UCSD-AML1 (cell line): ENCODE measurements around the gene FHAD1.

Experiments
- DNase-seq: peaks from one replicate; lab custom pipeline; 2025; ENCODE audit not compliant: unreplicated experiment; lab: John Stamatoyannopoulos, UW

Gene FHAD1

GRCh38 chr1:15344380-15344779, 97.4 kb downstream of the FHAD1 start:
- DNase-seq: no peak

- DNase-seq: peak; percentile 24
Observed at GRCh38 chr1:15344800-15345704, 98.0 kb downstream of the FHAD1 start.

- DNase-seq: peak; percentile 76
Observed at GRCh38 chr1:15345705-15346345, 98.8 kb downstream of the FHAD1 start.

- DNase-seq: no peak
Observed at GRCh38 chr1:15346346-15347030, 99.5 kb downstream of the FHAD1 start.

- peak; percentile 50 for DNase-seq
Observed at GRCh38 chr1:15347182-15347581, 100.2 kb downstream of the FHAD1 start.

DNA sequence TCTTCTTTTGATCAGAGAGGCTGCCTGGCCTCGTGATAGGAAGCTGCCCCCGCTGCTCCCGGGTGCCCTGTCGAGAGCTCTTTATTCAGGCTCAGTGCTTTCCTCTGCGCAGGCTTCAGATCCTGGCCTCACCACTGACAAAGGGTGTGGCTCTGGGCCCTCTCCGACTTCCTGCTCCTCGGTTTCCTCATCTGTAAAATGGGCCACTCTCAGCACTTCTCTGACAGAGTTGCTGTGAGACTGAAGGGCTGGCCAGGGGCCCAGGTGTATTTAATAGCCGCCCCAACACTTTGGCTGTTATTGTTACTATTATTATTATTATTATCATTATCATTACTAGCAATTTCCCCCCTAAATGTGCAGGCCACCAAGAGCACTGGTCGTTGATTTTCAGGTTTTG, 101.6 kb downstream of the FHAD1 start:
- DNase-seq: no peak

- no peak for DNase-seq
Observed at GRCh38 chr1:15349133-15349532, 102.1 kb downstream of the FHAD1 start.

DNA sequence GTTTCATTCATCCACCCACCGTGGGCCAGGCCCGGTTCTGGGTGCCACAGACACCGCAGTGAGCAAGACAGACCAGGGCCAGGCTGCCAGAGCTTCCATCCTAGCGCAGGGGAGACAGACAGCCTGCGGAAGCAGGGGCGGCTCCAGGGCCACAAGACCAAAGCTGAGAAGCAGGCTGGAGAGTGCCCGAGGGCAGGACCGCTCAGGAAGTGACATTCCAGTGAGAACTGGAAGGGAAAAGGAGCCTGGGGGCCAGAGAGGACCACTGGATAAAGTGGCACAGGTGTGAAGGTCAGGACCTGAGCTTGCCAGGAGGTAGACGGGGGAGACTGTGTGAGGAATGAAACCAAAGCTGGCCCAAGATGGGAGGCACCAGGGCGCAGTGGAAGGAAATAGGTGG, 103.1 kb downstream of the FHAD1 start:
- no peak for DNase-seq

- DNase-seq: no peak
Observed at GRCh38 chr1:15350551-15351200, 103.7 kb downstream of the FHAD1 start.

DNA sequence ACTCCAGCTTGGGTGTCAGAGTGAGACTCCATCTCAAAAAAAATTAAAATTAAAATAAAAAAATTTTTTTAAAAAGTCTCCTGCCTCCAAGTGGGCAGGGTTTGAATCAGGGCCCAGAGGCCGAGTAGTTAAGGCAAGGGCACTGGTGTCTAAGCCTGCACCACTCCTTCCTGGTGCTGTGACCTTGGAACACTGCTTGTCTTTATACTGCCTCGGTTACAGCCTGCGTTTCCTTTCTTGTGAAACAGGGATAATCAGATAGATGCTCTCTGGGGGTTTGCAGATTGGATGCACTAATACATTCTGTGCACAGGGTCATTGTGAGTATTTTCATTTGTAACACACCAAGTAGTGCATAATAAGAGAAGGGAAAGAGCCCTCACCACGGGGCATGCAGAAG, 104.3 kb downstream of the FHAD1 start:
- no peak for DNase-seq

DNA sequence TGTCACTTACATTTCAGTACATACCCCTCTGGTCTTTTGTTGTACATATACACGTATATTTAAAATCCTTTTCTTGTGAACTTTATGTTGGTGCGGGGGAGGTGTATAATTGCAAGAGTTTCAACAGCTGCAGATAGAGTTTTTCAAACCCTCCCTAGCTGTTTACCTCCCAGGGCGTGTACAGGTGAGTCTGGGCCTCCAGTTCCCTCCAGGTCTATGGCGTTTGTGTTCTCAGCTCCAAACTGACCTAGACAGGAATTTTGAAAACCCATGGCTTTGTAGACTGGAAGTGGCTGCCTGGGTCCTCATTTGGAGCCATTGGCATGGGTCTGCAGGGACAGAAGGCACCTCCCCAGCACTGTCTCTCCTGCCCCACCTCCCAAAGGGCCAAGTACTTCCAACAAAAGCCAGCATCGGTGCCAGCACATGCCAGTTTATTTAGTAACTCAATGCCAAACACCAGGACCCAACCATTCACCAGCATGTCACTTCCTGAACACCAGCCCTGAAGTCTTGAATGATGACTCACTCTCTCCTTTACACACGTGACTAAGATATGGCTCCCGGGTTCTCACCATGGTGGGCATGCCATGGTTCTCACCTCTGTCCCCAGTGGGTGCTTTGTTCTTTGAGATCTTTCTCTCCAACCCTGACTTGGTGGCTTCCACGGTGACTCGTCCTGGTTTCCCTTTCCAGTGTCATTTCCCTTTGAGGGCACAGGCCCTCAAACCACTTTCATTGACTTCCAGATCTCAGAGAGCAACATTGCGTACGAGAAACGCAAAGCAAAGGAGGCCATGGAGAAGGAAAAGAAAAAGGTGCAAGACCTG, 105.3 kb downstream of the FHAD1 start:
- peak; percentile 51 for DNase-seq

DNA sequence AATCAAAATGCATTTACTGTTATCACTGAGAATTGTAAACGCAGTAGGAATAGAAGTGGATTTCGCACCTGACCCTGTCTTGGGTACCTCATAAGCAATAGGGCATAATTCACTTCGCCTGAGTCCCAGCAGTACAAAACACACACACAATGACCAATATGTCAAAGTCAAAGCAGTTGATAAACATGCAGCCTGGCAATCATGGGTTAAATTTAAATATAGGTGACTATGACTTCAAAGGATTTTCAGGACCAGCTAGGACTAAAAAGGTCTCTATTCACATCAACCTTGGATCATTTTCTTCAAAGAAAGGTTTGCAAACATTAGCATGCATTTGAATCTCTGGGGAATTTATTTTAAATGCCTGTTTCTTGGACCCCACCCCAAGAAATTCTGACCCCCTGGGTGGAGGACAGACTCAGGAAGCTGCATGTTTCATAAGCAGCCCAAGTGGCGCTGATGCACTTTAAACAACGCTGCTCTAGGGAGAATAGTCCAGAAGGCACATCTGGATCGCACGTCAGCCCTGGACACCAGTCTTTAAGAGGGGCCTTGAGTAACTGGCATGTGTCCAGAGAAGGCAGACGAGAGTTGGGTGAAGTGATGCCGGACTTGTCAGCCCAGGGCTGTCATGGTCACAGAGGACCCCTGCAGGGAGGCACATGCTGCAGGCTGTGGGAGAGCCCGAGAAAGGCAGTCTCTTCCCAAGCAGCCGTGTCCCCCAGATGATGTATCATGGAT, 107.0 kb downstream of the FHAD1 start:
- DNase-seq: no peak

DNA sequence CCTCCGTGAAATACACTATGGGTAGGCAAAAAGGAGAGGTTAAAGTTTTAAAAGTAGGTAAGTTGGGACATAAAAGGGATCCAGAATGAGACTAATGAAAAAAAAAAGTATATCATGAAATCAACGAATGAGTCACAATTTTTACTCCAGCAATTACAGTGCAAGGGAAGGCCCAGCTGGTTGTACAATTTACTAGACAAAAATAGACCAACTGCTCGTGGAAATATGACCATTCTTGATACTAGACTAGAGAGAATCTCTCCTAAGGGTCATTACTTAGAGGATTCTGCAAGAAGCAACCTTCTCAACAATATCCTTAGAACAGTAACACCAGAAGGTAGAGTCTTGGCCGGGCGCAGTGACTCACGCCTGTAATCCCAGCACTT, 107.5 kb downstream of the FHAD1 start:
- DNase-seq: no peak

- no peak for DNase-seq
Observed at GRCh38 chr1:15355968-15356625, 109.1 kb downstream of the FHAD1 start.

GRCh38 chr1:15357612-15358207, 110.7 kb downstream of the FHAD1 start:
- DNase-seq: no peak

- no peak for DNase-seq
Observed at GRCh38 chr1:15358565-15359133, 111.6 kb downstream of the FHAD1 start.

- DNase-seq: no peak
Observed at GRCh38 chr1:15360700-15361099, 113.7 kb downstream of the FHAD1 start.

DNA sequence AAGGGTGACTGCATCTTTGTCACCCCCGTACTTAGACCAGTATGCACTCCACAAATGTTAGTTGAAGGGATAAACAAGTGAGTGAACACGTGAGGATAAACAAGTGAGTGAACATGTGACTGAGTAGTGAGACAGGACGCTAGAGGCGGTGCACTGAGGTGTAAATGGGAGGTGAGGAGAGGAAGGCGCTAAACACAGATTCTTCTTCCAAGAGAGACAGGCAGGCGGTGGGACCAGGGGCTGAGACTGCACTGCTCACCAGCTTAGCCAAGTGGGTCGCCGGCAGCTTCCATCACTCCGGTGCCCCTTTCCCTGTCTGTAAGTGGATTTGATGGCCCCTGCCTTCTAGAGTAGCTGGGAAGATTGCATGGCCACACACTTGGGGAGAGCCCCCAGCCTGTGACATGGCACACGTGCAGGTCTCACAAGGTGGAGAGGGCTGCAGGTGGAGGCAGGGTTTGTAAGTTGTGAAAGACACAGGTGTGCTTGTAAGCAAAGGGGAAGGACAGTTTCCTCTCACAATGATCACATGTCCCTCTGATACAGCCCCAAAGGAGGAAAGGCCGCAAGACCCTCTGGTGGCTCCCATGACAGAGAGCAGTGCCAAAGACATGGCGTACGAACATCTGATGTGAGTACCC, 115.2 kb downstream of the FHAD1 start:
- DNase-seq: no peak
